ENCODE data around the gene MUTYH.
"Not testable (repeated sequence)": the region's sequence is repeated elsewhere in the genome, so short reads cannot be mapped to it uniquely, and the experiment has no call there.

MUTYH gene

GRCh38 chr1:45339789-45340558 lies at the start of gene MUTYH, which contains the start of gene TOE1:
Gene MUTYH, minus strand, starts transcription at chr1:45340440. Its CDS starts 5,935 bp downstream, at chr1:45334505.
Gene TOE1, plus strand, starts transcription at chr1:45340170. Its CDS starts 83 bp downstream, at chr1:45340253.
- peak; percentile 91 to 98 (median 96) for DNase-seq (ENCODE audit: low read depth in 2 of 3, low spot score in 1 of 3)

GRCh38 chr1:45386219-45386618 lies 46.0 kb upstream of the MUTYH start:
- no peak for DNase-seq (ENCODE audit: low read depth in 2 of 3, low spot score in 1 of 3)

- DNase-seq (ENCODE audit: low read depth in 2 of 3, low spot score in 1 of 3) = no peak
Observed at GRCh38 chr1:45385302-45385701, 45.1 kb upstream of the MUTYH start.

- not testable (repeated sequence) for DNase-seq (ENCODE audit: low read depth in 2 of 3, low spot score in 1 of 3)
Observed at GRCh38 chr1:45384213-45384612, 44.0 kb upstream of the MUTYH start.

- no peak for DNase-seq (ENCODE audit: low read depth in 2 of 3, low spot score in 1 of 3)
Observed at GRCh38 chr1:45383191-45383590, 43.0 kb upstream of the MUTYH start.

- no peak for DNase-seq (ENCODE audit: low read depth in 2 of 3, low spot score in 1 of 3)
Observed at GRCh38 chr1:45381243-45381642, 41.0 kb upstream of the MUTYH start.

GRCh38 chr1:45380730-45381129 lies 40.5 kb upstream of the MUTYH start:
- DNase-seq (ENCODE audit: low read depth in 2 of 3, low spot score in 1 of 3) = no peak

- DNase-seq (ENCODE audit: low read depth in 2 of 3, low spot score in 1 of 3) = no peak
Observed at GRCh38 chr1:45380125-45380524, 39.9 kb upstream of the MUTYH start.

GRCh38 chr1:45379524-45379923 lies 39.3 kb upstream of the MUTYH start:
- DNase-seq (ENCODE audit: low read depth in 2 of 3, low spot score in 1 of 3) = no peak

- DNase-seq (ENCODE audit: low read depth in 2 of 3, low spot score in 1 of 3) = no peak
Observed at GRCh38 chr1:45378184-45378583, 37.9 kb upstream of the MUTYH start.

- no peak for DNase-seq (ENCODE audit: low read depth in 2 of 3, low spot score in 1 of 3)
Observed at GRCh38 chr1:45375104-45376090, 35.2 kb upstream of the MUTYH start.

GRCh38 chr1:45373573-45373972 lies 33.3 kb upstream of the MUTYH start:
- no peak for DNase-seq (ENCODE audit: low read depth in 2 of 3, low spot score in 1 of 3)

GRCh38 chr1:45370575-45370974 lies 30.3 kb upstream of the MUTYH start:
- no peak for DNase-seq (ENCODE audit: low read depth in 2 of 3, low spot score in 1 of 3)

- no peak for DNase-seq (ENCODE audit: low read depth in 2 of 3, low spot score in 1 of 3)
Observed at GRCh38 chr1:45365051-45365450, 24.8 kb upstream of the MUTYH start.

GRCh38 chr1:45364294-45364693 lies 24.1 kb upstream of the MUTYH start:
- DNase-seq (ENCODE audit: low read depth in 2 of 3, low spot score in 1 of 3) = no peak

GRCh38 chr1:45360981-45361380 lies 20.7 kb upstream of the MUTYH start:
- DNase-seq (ENCODE audit: low read depth in 2 of 3, low spot score in 1 of 3) = not testable (repeated sequence)

- peak in 2 of 3 donors; percentile 38 to 65 for DNase-seq (ENCODE audit: low read depth in 2 of 3, low spot score in 1 of 3)
Observed at GRCh38 chr1:45359882-45360513, 19.8 kb upstream of the MUTYH start.

- DNase-seq (ENCODE audit: low read depth in 2 of 3, low spot score in 1 of 3) = no peak
Observed at GRCh38 chr1:45356186-45356585, 15.9 kb upstream of the MUTYH start.

- no peak for DNase-seq (ENCODE audit: low read depth in 2 of 3, low spot score in 1 of 3)
Observed at GRCh38 chr1:45355683-45356082, 15.4 kb upstream of the MUTYH start.

- no peak for DNase-seq (ENCODE audit: low read depth in 2 of 3, low spot score in 1 of 3)
Observed at GRCh38 chr1:45354838-45355237, 14.6 kb upstream of the MUTYH start.

GRCh38 chr1:45353685-45354084 lies 13.4 kb upstream of the MUTYH start:
- DNase-seq (ENCODE audit: low read depth in 2 of 3, low spot score in 1 of 3) = no peak

All from stimulated activated CD4-positive, alpha-beta T cell treated with anti-CD3 and anti-CD28 coated beads, Interleukin-12 subunit alpha, Interleukin-12 subunit beta, amount 100 ng/mL, for 48 hours (primary cell).